NCI-H1417 (cell line): ENCODE data around the gene RAD51D.
"Not testable (repeated sequence)": the region's sequence is repeated elsewhere in the genome, so short reads cannot be mapped to it uniquely, and the experiment has no call there.

Source experiments
- DNase-seq, 3 experiments: peaks; one replicate each; lab custom pipeline; 2025; lab: John Stamatoyannopoulos, UW

Gene RAD51D

DNA sequence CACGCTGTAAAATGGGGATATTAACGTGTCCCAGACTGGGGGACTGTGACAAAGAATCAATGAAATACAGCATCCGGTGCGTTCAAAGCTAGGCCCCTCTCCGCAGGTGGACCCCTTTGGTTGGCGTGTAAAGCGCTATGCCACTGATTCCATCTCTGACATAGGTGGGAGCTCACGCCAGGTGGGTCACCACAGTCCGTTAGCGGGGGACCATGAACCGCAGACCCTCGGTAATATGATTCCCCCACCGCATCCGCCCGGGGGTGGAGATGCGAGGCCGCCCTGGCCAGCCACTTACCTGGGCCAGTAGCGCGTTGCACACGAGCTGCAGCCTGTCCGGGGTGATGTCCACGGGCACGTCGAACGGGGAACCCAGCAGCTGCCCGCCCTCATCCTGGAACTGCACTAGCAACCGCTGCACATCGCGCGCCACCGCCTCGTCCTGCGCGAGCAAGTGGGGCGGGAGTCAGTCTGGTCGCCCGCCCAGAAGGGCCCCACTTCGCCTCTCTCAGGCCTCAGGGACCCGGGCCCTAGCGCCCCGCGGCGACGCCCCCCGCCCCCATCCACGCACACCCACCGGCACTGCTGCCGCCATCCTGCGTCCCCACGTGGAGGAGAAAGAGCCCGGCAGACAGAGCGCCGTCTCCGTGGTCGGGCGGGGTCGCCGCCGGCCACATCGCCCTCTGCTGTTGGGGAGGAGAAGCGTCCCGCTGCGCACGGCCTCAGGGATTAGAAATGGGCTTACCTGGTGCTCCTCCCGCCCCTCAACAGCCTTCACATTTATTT is 22.2 kb upstream of the RAD51D start, which contains the start of gene NLE1:
NLE1 (minus strand) TSS at position 623 of the 786 bp plus-strand sequence; CDS start at position 595, 28 bp downstream.
- DNase-seq = peak; percentile 79 to 87 (median 84)

- DNase-seq = no peak
Measured at GRCh38 chr17:35138218-35138617, 18.6 kb upstream of the RAD51D start.

DNA sequence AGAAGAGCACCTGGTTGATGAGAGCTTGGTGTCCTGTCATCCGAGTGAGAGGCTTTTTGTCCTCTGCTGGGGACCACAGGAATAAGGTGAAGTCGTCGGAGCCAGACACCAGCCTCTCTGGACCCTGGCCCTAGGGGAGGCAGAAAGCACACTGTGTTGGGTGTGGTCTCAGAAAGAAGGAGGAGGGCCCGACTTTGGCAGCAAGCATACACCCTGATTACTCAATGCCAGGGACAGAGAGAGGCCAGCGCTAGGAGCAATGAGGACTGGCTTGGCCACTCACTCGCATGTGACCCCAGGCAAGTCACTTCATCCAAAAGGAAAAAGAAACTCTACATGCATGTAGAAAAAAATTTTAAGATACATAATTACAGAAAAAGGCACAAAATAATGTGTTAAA is 15.7 kb upstream of the RAD51D start:
- DNase-seq = no peak

GRCh38 chr17:35132816-35133550 is 13.3 kb upstream of the RAD51D start:
- DNase-seq = no peak

- no peak for DNase-seq
Measured at GRCh38 chr17:35132099-35132498, 12.4 kb upstream of the RAD51D start.

- DNase-seq = no peak
Measured at GRCh38 chr17:35130392-35130791, 10.7 kb upstream of the RAD51D start.

DNA sequence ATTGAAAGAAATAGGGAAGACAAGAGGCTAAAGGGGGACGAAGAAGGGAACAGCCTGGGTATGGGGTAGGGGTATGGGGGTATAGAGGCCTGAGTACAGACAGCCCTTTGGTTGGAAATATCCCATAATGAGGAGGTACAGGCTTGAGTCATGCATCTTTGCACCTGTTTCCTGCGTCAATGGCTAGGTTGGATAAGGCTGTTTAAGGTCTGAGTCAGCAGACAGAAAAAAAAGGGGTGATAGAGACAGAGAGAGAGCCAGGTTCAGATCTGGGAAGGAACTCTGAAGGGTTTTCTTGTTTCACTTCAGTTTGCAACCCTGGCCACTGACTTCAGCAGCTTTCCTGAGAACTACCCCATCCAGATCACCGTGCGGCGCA is 10.3 kb upstream of the RAD51D start:
- no peak for DNase-seq

DNA sequence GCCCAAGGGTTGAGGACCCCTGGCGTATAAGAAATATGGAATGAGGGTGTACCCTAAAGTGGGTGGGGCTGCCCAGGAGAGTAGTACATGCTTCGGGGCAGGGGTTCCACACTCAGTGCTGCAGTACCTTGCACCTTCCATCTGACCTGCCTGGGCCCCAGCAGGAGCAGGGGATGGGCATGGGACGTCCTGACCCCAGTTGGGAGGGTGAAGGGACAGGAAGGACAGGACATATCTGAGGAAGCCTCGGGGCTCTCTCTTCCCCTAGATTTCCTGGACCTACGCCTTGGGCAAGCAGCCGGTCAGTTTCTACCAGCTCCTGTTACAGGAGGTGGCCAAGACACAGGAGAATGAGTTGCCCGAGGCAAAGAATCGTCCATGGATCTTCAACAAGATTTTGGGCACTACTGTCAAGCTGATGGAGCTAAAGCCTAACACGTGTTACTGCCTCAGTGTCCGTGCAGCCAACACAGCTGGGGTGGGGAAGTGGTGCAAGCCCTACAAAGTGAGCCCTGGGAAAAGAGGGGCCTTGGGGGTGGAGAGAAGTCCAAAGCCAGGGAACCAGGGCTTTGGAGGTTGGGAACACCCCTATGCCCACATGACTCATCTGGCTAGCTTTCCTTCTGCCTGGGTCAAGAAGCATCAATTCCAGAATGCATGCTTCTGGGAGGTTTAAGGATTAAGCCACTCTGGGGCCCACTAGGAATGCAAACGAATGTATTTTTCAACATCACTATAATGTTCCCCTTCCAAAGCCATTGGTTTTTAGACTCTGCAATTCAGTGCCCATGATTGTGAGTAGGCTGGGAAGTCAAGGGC is 9.7 kb upstream of the RAD51D start:
- no peak for DNase-seq

GRCh38 chr17:35127751-35128514 is 8.3 kb upstream of the RAD51D start:
- no peak for DNase-seq

DNA sequence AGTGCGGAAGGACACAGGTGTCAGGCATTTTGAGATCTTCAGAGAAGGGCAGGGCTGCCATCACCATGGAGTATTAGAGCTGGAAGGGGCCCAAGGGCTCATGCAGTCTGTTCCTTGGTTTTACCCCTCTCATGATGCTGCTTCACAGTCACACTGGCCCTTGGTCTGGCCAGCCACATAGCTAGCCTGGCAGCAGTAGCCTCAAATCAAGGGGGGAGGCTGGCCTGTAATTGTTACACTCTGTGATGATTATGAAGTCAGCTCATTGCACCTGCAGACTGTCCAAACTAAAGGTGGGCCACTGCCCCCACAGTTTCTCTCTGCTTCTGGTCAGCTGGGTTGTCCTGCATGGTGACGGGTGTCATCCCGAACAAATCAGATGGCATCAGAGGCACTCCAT is 1.7 kb upstream of the RAD51D start, which contains the start of gene FNDC8:
FNDC8 (plus strand) TSS at position 301 of the 400 bp plus-strand sequence; CDS start at position 380, 79 bp downstream.
- DNase-seq = no peak

GRCh38 chr17:35117984-35118383 is 1.7 kb downstream of the RAD51D start:
- DNase-seq = peak in 2 of 3 experiments; percentile 13 to 28

DNA sequence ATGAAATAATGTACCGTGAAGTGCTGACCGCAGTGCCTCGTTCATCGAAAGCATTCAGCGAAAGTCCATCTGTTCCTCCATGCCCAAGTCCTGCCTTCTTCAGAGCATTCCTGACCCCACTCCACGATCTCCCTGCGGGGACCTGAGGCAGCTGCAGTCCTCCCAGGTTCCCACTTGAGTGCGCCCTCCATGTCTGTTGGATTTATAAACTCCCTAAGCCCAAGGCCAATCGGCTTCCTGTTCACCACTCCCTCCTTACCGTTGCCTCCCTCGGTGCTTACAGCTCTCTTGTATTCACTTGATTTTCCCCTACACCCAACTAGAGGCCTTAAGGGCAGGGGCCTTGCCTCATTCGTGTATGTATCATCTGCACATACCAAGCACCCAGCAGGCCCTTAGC is 2.8 kb downstream of the RAD51D start:
- no peak for DNase-seq

DNA sequence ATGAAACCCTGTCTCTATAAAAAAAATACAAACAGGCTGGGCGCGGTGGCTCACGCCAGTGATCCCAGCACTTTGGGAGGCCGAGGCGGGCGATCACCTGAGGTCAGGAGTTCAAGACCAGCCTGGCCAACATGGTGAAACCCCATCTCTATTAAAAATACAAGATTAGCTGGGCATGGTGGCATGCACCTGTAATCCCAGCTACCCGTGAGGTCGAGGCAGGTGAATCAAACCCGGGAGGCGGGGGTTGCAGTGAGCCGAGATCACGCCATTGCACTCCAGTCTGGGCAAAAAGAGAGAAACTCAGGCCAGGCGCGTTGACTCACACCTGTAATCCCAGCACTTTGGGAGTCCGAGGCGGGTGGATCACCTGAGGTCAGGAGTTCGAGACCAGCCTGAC is 8.9 kb downstream of the RAD51D start:
- DNase-seq = not testable (repeated sequence)

- DNase-seq = no peak
Measured at GRCh38 chr17:35104844-35105450, 14.7 kb downstream of the RAD51D start.

GRCh38 chr17:35103271-35103670 is 16.4 kb downstream of the RAD51D start:
- no peak for DNase-seq

- DNase-seq = no peak
Measured at GRCh38 chr17:35101725-35102124, 17.9 kb downstream of the RAD51D start.

- DNase-seq = no peak
Measured at GRCh38 chr17:35101036-35101435, 18.6 kb downstream of the RAD51D start.

DNA sequence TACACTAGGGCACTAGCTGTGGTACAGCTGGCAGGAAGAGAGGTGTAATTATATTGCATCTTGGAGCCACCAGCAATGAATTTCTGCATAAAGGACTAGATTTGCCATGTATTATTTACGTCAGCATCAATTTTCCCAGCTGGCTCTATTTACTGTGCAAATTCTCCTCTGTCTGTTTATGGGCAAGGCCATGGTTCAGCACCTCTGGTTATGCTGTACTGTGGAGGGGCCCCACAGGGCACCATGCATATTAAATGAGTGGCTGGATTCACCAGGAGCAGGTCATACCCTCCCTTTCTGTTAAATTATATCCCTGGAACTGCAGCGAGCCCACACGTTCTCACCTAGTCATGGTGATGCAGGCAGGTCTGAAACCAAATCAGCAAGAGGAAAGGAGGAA is 19.8 kb downstream of the RAD51D start:
- peak in 2 of 3 experiments; percentile 66 to 91 for DNase-seq

DNA sequence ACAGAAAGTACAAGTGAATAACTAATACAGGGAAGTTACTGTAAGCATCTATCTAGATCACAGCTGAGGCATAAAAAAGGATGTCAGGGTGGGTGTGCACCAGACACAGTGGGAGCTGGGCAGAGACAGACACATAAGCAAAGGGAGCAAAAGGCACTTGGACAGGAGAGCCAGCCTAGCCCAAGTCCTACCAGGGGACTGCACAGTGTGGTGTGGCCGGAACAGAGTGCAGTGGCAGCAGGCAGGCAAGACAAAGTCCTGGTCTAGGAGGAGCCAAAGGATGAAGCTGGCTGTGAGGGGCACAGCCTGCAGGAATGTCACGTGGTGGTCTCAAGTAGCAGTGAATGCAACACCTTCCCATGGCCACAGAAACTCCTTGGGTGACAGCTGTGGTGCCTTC is 21.9 kb downstream of the RAD51D start:
- no peak for DNase-seq

GRCh38 chr17:35095741-35096140 is 23.9 kb downstream of the RAD51D start:
- DNase-seq = no peak

- DNase-seq = no peak
Measured at GRCh38 chr17:35094902-35095301, 24.8 kb downstream of the RAD51D start.
